ENCODE data around the gene EDIL3.
"Not testable (repeated sequence)": the region's sequence is repeated elsewhere in the genome, so short reads cannot be mapped to it uniquely, and the experiment has no call there.

Gene EDIL3

GRCh38 chr5:84354101-84354500, 30.6 kb downstream of the EDIL3 start:
- Mint-ChIP-seq H3K27ac (no peak overlapping the region), H3K36me3 (no peaks in the 10 kb centered on the region), H3K4me3 (no peak overlapping the region), H3K9me3 (peaks cover 5% of the 10 kb centered on the region), H3K4me1 (no peaks in the 10 kb centered on the region)
- DNase-seq (ENCODE audit: low spot score in 2 of 2), result no peak
- no peak for ATAC-seq

- Mint-ChIP-seq H3K4me3 (no peak overlapping the region), H3K9me3 (peaks cover 3% of the 10 kb centered on the region), H3K36me3 (no peaks in the 10 kb centered on the region), H3K27ac (no peak overlapping the region), H3K4me1 (no peaks in the 10 kb centered on the region)
- ATAC-seq, result no peak
- DNase-seq (ENCODE audit: low spot score in 2 of 2), result no peak
These were observed 39.9 kb downstream of the EDIL3 start for GRCh38 chr5:84344788-84345187.

- no peaks in the 10 kb centered on the region for H3K36me3 Mint-ChIP-seq
These were observed 41.5 kb downstream of the EDIL3 start for GRCh38 chr5:84343171-84343570.

GRCh38 chr5:84332106-84332505, 52.6 kb downstream of the EDIL3 start:
- no peaks in the 10 kb centered on the region for H3K4me1 Mint-ChIP-seq
- no peak overlapping the region for H3K27ac Mint-ChIP-seq
- ATAC-seq (no peak), DNase-seq (ENCODE audit: low spot score in 2 of 2) (no peak)
- H3K4me3 Mint-ChIP-seq, result no peak overlapping the region
- H3K36me3 Mint-ChIP-seq, result no peaks in the 10 kb centered on the region
- peaks cover 14% of the 10 kb centered on the region for H3K9me3 Mint-ChIP-seq

More at GRCh38 chr5:84343171-84343570, 41.5 kb downstream of the EDIL3 start:
- DNase-seq (ENCODE audit: low spot score in 2 of 2), result no peak
- no peak for ATAC-seq
- H3K4me1 Mint-ChIP-seq, result no peaks in the 10 kb centered on the region
- H3K9me3 Mint-ChIP-seq, result peaks cover 3% of the 10 kb centered on the region
- no peak overlapping the region for H3K27ac Mint-ChIP-seq
- no peak overlapping the region for H3K4me3 Mint-ChIP-seq

GRCh38 chr5:84327591-84327990, 57.1 kb downstream of the EDIL3 start:
- ATAC-seq (no peak), DNase-seq (ENCODE audit: low spot score in 2 of 2) (no peak)
- Mint-ChIP-seq H3K27ac (no peak overlapping the region), H3K36me3 (no peaks in the 10 kb centered on the region), H3K9me3 (peaks cover 4% of the 10 kb centered on the region), H3K4me3 (no peak overlapping the region), H3K4me1 (no peaks in the 10 kb centered on the region)

- no peak for ATAC-seq
- H3K4me1 Mint-ChIP-seq, result no peaks in the 10 kb centered on the region
- no peak overlapping the region for H3K27ac Mint-ChIP-seq
These were observed 62.0 kb downstream of the EDIL3 start for GRCh38 chr5:84322646-84323045.

DNA sequence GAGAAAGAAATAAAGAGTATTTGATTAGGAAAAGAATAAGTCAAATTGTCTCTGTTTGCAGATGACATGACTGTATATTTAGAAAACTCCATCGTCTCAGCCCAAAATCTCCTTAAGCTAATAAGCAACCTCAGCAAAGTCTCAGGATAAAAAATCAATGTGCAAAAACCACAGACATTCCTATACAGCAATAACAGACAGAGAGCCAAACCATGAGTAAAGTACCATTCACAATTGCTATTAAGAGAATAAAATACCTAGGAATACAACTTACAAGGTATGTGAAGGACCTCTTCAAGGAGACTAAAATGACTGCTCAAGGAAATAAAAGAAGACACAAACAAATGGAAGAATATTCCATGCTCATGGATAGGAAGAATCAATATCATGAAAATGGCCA, 66.9 kb downstream of the EDIL3 start:
- not testable (repeated sequence) for H3K4me3 Mint-ChIP-seq; DNase-seq (ENCODE audit: low spot score in 2 of 2); H3K27ac Mint-ChIP-seq; H3K36me3 Mint-ChIP-seq; H3K4me1 Mint-ChIP-seq; ATAC-seq
- H3K9me3 Mint-ChIP-seq, result peaks cover 16% of the 10 kb centered on the region

More at GRCh38 chr5:84322646-84323045, 62.0 kb downstream of the EDIL3 start:
- no peak for DNase-seq (ENCODE audit: low spot score in 2 of 2)
- Mint-ChIP-seq H3K36me3 (no peaks in the 10 kb centered on the region), H3K9me3 (peaks cover 13% of the 10 kb centered on the region), H3K4me3 (no peak overlapping the region)

DNA sequence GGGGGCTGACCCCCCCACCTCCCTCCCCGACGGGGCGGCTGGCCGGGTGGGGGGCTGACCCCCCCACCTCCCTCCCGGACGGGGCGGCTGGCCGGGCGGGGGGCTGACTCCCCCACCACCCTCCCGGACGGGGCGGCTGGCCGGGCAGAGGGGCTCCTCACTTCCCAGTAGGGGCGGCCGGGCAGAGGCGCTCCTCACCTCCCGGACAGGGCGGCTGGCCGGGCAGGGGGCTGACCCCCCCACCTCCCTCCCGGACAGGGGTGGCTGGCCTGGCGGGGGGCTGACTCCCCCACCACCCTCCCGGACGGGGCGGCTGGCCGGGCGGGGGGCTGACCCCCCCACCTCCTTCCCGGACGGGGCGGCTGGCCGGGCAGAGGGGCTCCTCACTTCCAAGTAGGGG, 72.4 kb downstream of the EDIL3 start:
- H3K9me3 Mint-ChIP-seq, result peaks cover 14% of the 10 kb centered on the region
- not testable (repeated sequence) for ATAC-seq; H3K27ac Mint-ChIP-seq; H3K36me3 Mint-ChIP-seq; DNase-seq (ENCODE audit: low spot score in 2 of 2); H3K4me3 Mint-ChIP-seq; H3K4me1 Mint-ChIP-seq

DNA sequence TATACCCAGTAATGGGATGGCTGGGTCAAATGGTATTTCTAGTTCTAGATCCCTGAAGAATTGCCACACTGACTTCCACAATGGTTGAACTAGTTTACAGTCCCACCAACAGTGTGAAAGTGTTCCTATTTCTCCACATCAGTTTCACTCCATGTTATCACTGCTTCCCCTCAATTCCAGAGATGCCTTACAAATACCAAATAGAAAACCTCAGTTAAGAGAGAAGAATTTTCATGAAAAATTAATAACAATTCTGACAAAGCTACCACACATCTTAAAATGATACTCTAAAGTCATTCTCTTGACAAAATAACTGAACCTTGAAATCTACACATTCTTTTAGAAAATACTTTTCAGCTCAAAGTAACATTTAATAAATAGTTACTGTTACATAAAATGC, 74.8 kb downstream of the EDIL3 start:
- H3K9me3 Mint-ChIP-seq, result peaks cover 11% of the 10 kb centered on the region
- not testable (repeated sequence) for DNase-seq (ENCODE audit: low spot score in 2 of 2); H3K4me3 Mint-ChIP-seq; H3K27ac Mint-ChIP-seq; H3K4me1 Mint-ChIP-seq; ATAC-seq; H3K36me3 Mint-ChIP-seq

DNA sequence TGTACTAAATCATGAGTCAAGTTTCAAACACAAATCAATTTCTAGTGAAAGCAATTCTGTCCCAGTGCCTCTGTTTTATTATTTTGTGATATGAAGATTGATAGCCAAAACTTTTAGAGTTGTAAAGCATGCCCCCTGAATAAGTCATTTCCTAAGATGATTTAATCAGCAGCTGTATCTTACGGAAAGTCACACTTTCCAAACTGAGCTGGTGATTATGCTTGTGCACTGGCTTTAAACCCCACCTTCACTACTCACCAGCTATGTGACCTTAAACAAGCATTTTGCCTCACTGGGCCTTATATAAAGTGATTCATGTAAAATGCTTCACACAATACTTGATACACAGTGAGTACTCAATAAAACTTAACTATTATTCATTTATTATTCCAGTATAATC, 78.1 kb downstream of the EDIL3 start:
- no peaks in the 10 kb centered on the region for H3K4me1 Mint-ChIP-seq
- H3K9me3 Mint-ChIP-seq, result peaks cover 13% of the 10 kb centered on the region
- ATAC-seq, result no peak
- DNase-seq (ENCODE audit: low spot score in 2 of 2), result no peak
- no peak overlapping the region for H3K27ac Mint-ChIP-seq
- H3K36me3 Mint-ChIP-seq, result no peaks in the 10 kb centered on the region
- H3K4me3 Mint-ChIP-seq, result no peak overlapping the region

- no peaks in the 10 kb centered on the region for H3K36me3 Mint-ChIP-seq
- DNase-seq (ENCODE audit: low spot score in 2 of 2) (no peak), ATAC-seq (no peak)
- peaks cover 13% of the 10 kb centered on the region for H3K9me3 Mint-ChIP-seq
- no peak overlapping the region for H3K4me3 Mint-ChIP-seq
- no peaks in the 10 kb centered on the region for H3K4me1 Mint-ChIP-seq
- H3K27ac Mint-ChIP-seq, result no peak overlapping the region
These were observed 80.1 kb downstream of the EDIL3 start for GRCh38 chr5:84304599-84304998.

- Mint-ChIP-seq H3K36me3 (no peaks in the 10 kb centered on the region), H3K9me3 (peaks cover 17% of the 10 kb centered on the region), H3K4me3 (no peak overlapping the region), H3K4me1 (no peaks in the 10 kb centered on the region), H3K27ac (no peak overlapping the region)
- ATAC-seq (no peak), DNase-seq (ENCODE audit: low spot score in 2 of 2) (no peak)
These were observed 81.4 kb downstream of the EDIL3 start for GRCh38 chr5:84303315-84303714.

GRCh38 chr5:84301535-84301934, 83.1 kb downstream of the EDIL3 start:
- no peak overlapping the region for H3K4me3 Mint-ChIP-seq
- peaks cover 7% of the 10 kb centered on the region for H3K9me3 Mint-ChIP-seq
- no peaks in the 10 kb centered on the region for H3K4me1 Mint-ChIP-seq
- H3K36me3 Mint-ChIP-seq, result no peaks in the 10 kb centered on the region
- DNase-seq (ENCODE audit: low spot score in 2 of 2), result no peak
- H3K27ac Mint-ChIP-seq, result no peak overlapping the region
- ATAC-seq, result no peak

GRCh38 chr5:84299959-84300358, 84.7 kb downstream of the EDIL3 start:
- DNase-seq (ENCODE audit: low spot score in 2 of 2) (no peak), ATAC-seq (no peak)
- no peaks in the 10 kb centered on the region for H3K36me3 Mint-ChIP-seq
- H3K4me1 Mint-ChIP-seq, result no peaks in the 10 kb centered on the region
- no peak overlapping the region for H3K4me3 Mint-ChIP-seq
- H3K9me3 Mint-ChIP-seq, result peaks cover 7% of the 10 kb centered on the region
- no peak overlapping the region for H3K27ac Mint-ChIP-seq

GRCh38 chr5:84298628-84299027, 86.1 kb downstream of the EDIL3 start:
- ATAC-seq, result no peak
- Mint-ChIP-seq H3K9me3 (peaks cover 7% of the 10 kb centered on the region), H3K27ac (no peak overlapping the region), H3K4me1 (no peaks in the 10 kb centered on the region), H3K4me3 (no peak overlapping the region), H3K36me3 (no peaks in the 10 kb centered on the region)
- no peak for DNase-seq (ENCODE audit: low spot score in 2 of 2)

- not testable (repeated sequence) for H3K27ac Mint-ChIP-seq; H3K4me3 Mint-ChIP-seq; H3K9me3 Mint-ChIP-seq; DNase-seq (ENCODE audit: low spot score in 2 of 2); ATAC-seq; H3K36me3 Mint-ChIP-seq; H3K4me1 Mint-ChIP-seq
These were observed 87.0 kb downstream of the EDIL3 start for GRCh38 chr5:84297641-84298040.

Measured in stimulated activated effector memory CD8-positive, alpha-beta T cell treated with anti-CD3 and anti-CD28 coated beads, Interleukin-12 subunit alpha, Interleukin-12 subunit beta, amount 100 ng/mL, for 72 hours (primary cell).